Measurements from ENCODE around the gene UROS. TPM values are rescaled to one million over a fixed set of nuclear protein-coding genes. Genes with fewer than 3 reads are reported as not detected.

Gene UROS
- polyA plus RNA-seq, 4 donors: 44.4 to 63.2 (median 58.4) TPM

GRCh38 chr10:125838802-125839575 lies 15.9 kb upstream of the UROS start:
- DNase-seq (ENCODE audit: low read depth in 4 of 4, low spot score in 3 of 4): no peak

- DNase-seq (ENCODE audit: low read depth in 4 of 4, low spot score in 3 of 4): no peak
Measured at GRCh38 chr10:125836746-125837145, 13.7 kb upstream of the UROS start.

GRCh38 chr10:125828311-125828710 lies 5.3 kb upstream of the UROS start:
- DNase-seq (ENCODE audit: low read depth in 4 of 4, low spot score in 3 of 4): no peak

GRCh38 chr10:125827133-125827532 lies 4.1 kb upstream of the UROS start:
- DNase-seq (ENCODE audit: low read depth in 4 of 4, low spot score in 3 of 4): no peak

GRCh38 chr10:125824736-125825135 lies 1.7 kb upstream of the UROS start:
- no peak for DNase-seq (ENCODE audit: low read depth in 4 of 4, low spot score in 3 of 4)

GRCh38 chr10:125823663-125824251 lies 699 bp upstream of the UROS start:
- DNase-seq (ENCODE audit: low read depth in 4 of 4, low spot score in 3 of 4): no peak

- no peak for DNase-seq (ENCODE audit: low read depth in 4 of 4, low spot score in 3 of 4)
Measured at GRCh38 chr10:125820701-125821100, 2.4 kb downstream of the UROS start.

GRCh38 chr10:125817337-125817946 lies 5.6 kb downstream of the UROS start:
- DNase-seq (ENCODE audit: low read depth in 4 of 4, low spot score in 3 of 4): no peak

GRCh38 chr10:125816548-125816947 lies 6.5 kb downstream of the UROS start:
- DNase-seq (ENCODE audit: low read depth in 4 of 4, low spot score in 3 of 4): no peak

GRCh38 chr10:125815764-125816163 lies 7.3 kb downstream of the UROS start:
- no peak for DNase-seq (ENCODE audit: low read depth in 4 of 4, low spot score in 3 of 4)

GRCh38 chr10:125812128-125812750 lies 10.8 kb downstream of the UROS start:
- DNase-seq (ENCODE audit: low read depth in 4 of 4, low spot score in 3 of 4): no peak

GRCh38 chr10:125811251-125811650 lies 11.8 kb downstream of the UROS start:
- no peak for DNase-seq (ENCODE audit: low read depth in 4 of 4, low spot score in 3 of 4)

- DNase-seq (ENCODE audit: low read depth in 4 of 4, low spot score in 3 of 4): no peak
Measured at GRCh38 chr10:125808047-125808446, 15.0 kb downstream of the UROS start.

GRCh38 chr10:125802739-125803138 lies 20.3 kb downstream of the UROS start:
- no peak for DNase-seq (ENCODE audit: low read depth in 4 of 4, low spot score in 3 of 4)

- DNase-seq (ENCODE audit: low read depth in 4 of 4, low spot score in 3 of 4): no peak
Measured at GRCh38 chr10:125802131-125802530, 20.9 kb downstream of the UROS start.

- no peak for DNase-seq (ENCODE audit: low read depth in 4 of 4, low spot score in 3 of 4)
Measured at GRCh38 chr10:125801574-125801973, 21.5 kb downstream of the UROS start.

GRCh38 chr10:125799451-125800182 lies 23.4 kb downstream of the UROS start:
- DNase-seq (ENCODE audit: low read depth in 4 of 4, low spot score in 3 of 4): no peak

- DNase-seq (ENCODE audit: low read depth in 4 of 4, low spot score in 3 of 4): no peak
Measured at GRCh38 chr10:125797994-125798662, 24.9 kb downstream of the UROS start.

- no peak for DNase-seq (ENCODE audit: low read depth in 4 of 4, low spot score in 3 of 4)
Measured at GRCh38 chr10:125797424-125797823, 25.6 kb downstream of the UROS start.

GRCh38 chr10:125795637-125796190 lies 27.3 kb downstream of the UROS start:
- DNase-seq (ENCODE audit: low read depth in 4 of 4, low spot score in 3 of 4): no peak

Data from left renal pelvis (tissue), 4 donors.